H1 (cell line): Measurements from ENCODE around the gene CARD11. TPM values are rescaled to one million over a fixed set of nuclear protein-coding genes. Genes with fewer than 3 reads are reported as not detected.

ENCODE experiments used
- CTCF ChIA-PET: fragments of 300-600 bp; sonication (Branson Sonifier 250); formaldehyde crosslinking; loops from one replicate; lab custom pipeline; 2021; ENCODE audit not compliant: partially characterized antibody; lab: Charles Lee
- POLR2A ChIA-PET: fragments of 300-600 bp; sonication (Branson Sonifier 250); formaldehyde crosslinking; loops from one replicate; lab custom pipeline; 2021; ENCODE audit warnings: inconsistent platforms; ENCODE audit not compliant: partially characterized antibody; lab: Charles Lee
- DNase-seq, 2 experiments: peaks; one replicate each; pipeline versions ENCODE4 v3.0.0 to v3.0.0-alpha.2; 2010 to 2022; ENCODE audit warnings: low spot score in 2 of 2, low read depth in 1 of 2, mixed read lengths in 1 of 2
- FAIRE-seq: peaks from 2 replicates; lab custom pipeline; 2011; peaks lifted over from hg19 to GRCh38; lab: Jason Lieb, UNC
- H2AFZ ChIP-seq: 2 replicates; pipeline ENCODE4 v1.8.1; 2012; ENCODE audit warnings: low read length, inconsistent platforms
- H2AK5ac ChIP-seq: 2 replicates; pipeline ENCODE4 v1.6.1; 2013; ENCODE audit warnings: low read depth, low read length
- H2BK120ac ChIP-seq: replicated peaks from 2 replicates; pipeline ENCODE3; 2013; ENCODE audit warnings: low read depth, low read length, inconsistent platforms
- H2BK12ac ChIP-seq: 2 replicates; pipeline ENCODE4 v1.6.1; 2013; ENCODE audit warnings: low read depth, low read length
- H2BK15ac ChIP-seq: 2 replicates; pipeline ENCODE4 v1.6.1; 2013; ENCODE audit warnings: low read length
- H2BK20ac ChIP-seq: 2 replicates; pipeline ENCODE4 v1.6.1; 2013; ENCODE audit warnings: low read length
- H2BK5ac ChIP-seq: 2 replicates; pipeline ENCODE4 v1.6.1; 2013; ENCODE audit warnings: low read depth, low read length
- H3K14ac ChIP-seq: 2 replicates; pipeline ENCODE4 v1.6.1; 2013; ENCODE audit warnings: inconsistent platforms; ENCODE audit not compliant: insufficient read length
- H3K18ac ChIP-seq: 2 replicates; pipeline ENCODE4 v1.6.1; 2013; ENCODE audit warnings: low read length; ENCODE audit errors: extremely low read depth
- H3K23ac ChIP-seq: 2 replicates; pipeline ENCODE4 v1.6.1; 2013; ENCODE audit warnings: inconsistent platforms; ENCODE audit not compliant: insufficient read length
- H3K23me2 ChIP-seq: 2 replicates; pipeline ENCODE4 v1.6.1; 2013; ENCODE audit warnings: low read depth, low read length
- H3K27ac ChIP-seq: 2 replicates; pipeline ENCODE4 v1.6.1; 2011; ENCODE audit warnings: low read depth, low read length, inconsistent platforms
- H3K27me3 ChIP-seq, 4 experiments: replicated peaks in 1 of 4; 1 replicate in 1 of 4; 2 replicates in 3 of 4; pipeline versions ENCODE4 v1.6.1 to v1.8.1; 2011 to 2013; ENCODE audit warnings: low read length in 3 of 4, mild to moderate bottlenecking in 3 of 4, inconsistent platforms in 2 of 4, mixed read lengths in 2 of 4, moderate library complexity in 1 of 4; ENCODE audit not compliant: control insufficient read depth in 3 of 4, insufficient read depth in 3 of 4; ENCODE audit errors: extremely low read depth in 1 of 4
- H3K36me3 ChIP-seq, 4 experiments: 2 replicates each; pipeline versions ENCODE4 v1.6.1 to v1.8.1; 2011 to 2013; ENCODE audit warnings: mild to moderate bottlenecking in 4 of 4, low read length in 3 of 4, moderate library complexity in 2 of 4, control low read depth in 1 of 4, inconsistent platforms in 1 of 4; ENCODE audit not compliant: insufficient read depth in 4 of 4, control insufficient read depth in 2 of 4
- H3K4ac ChIP-seq: replicated peaks from 2 replicates; pipeline ENCODE3; 2013; ENCODE audit warnings: low read length, low read depth, mixed read lengths, inconsistent platforms; ENCODE audit not compliant: insufficient read length
- H3K4me1 ChIP-seq, 4 experiments: replicated peaks in 1 of 4; 1 replicate in 1 of 4; 2 replicates in 3 of 4; pipeline versions ENCODE4 v1.6.1 to v1.8.1; 2011 to 2013; ENCODE audit warnings: low read length in 3 of 4, inconsistent platforms in 2 of 4, mixed read lengths in 1 of 4; ENCODE audit not compliant: insufficient read depth in 4 of 4, control insufficient read depth in 3 of 4
- H3K4me2 ChIP-seq, 2 experiments: 2 replicates each; pipeline versions ENCODE4 v1.6.1 to v1.8.1; 2011 to 2013; ENCODE audit warnings: low read depth in 2 of 2, low read length in 2 of 2, control low read depth in 1 of 2, inconsistent platforms in 1 of 2, mild to moderate bottlenecking in 1 of 2; ENCODE audit not compliant: insufficient read depth in 1 of 2
- H3K4me3 ChIP-seq, 4 experiments: fragments of 200-600, 300-600 bp in 1 of 4; sonication (generic), shearing (Covaris generic), sonication (Bioruptor Twin) in 1 of 4; 2 replicates each; pipeline versions ENCODE4 v1.5.1 to v1.8.1; 2011 to 2016; ENCODE audit warnings: low read length in 4 of 4, low read depth in 3 of 4, control low read depth in 2 of 4, inconsistent platforms in 2 of 4, mild to moderate bottlenecking in 2 of 4, mixed read lengths in 1 of 4, moderate library complexity in 1 of 4; ENCODE audit not compliant: insufficient read depth in 2 of 4; ENCODE audit errors: extremely low read depth in 1 of 4
- H3K56ac ChIP-seq: replicated peaks from 2 replicates; pipeline ENCODE3; 2013; ENCODE audit warnings: low read depth, mild to moderate bottlenecking, mixed read lengths, low read length, inconsistent platforms; ENCODE audit not compliant: insufficient read length
- H3K79me1 ChIP-seq: 2 replicates; pipeline ENCODE4 v1.6.1; 2013; ENCODE audit warnings: low read depth, low read length, control low read depth
- H3K79me2 ChIP-seq, 2 experiments: 2 replicates each; pipeline versions ENCODE4 v1.6.1 to v1.8.1; 2012 to 2013; ENCODE audit warnings: low read length in 2 of 2, mild to moderate bottlenecking in 2 of 2, inconsistent platforms in 1 of 2; ENCODE audit not compliant: insufficient read depth in 2 of 2, control insufficient read depth in 1 of 2
- H3K9ac ChIP-seq, 4 experiments: replicated peaks in 1 of 4; 1 replicate in 1 of 4; 2 replicates in 3 of 4; pipeline versions ENCODE4 v1.6.1 to v1.8.1; 2011 to 2013; ENCODE audit warnings: low read depth in 3 of 4, low read length in 3 of 4, control low read depth in 2 of 4, mild to moderate bottlenecking in 2 of 4, moderate library complexity in 2 of 4, inconsistent platforms in 1 of 4; ENCODE audit errors: extremely low read depth in 1 of 4
- H3K9me3 ChIP-seq, 2 experiments: 2 replicates each; pipeline versions ENCODE4 v1.6.1 to v1.8.1; 2012 to 2013; ENCODE audit warnings: mild to moderate bottlenecking in 2 of 2, moderate library complexity in 2 of 2, control low read depth in 1 of 2, inconsistent platforms in 1 of 2, low read depth in 1 of 2, low read length in 1 of 2, mixed read lengths in 1 of 2; ENCODE audit not compliant: insufficient read depth in 2 of 2
- H4K20me1 ChIP-seq, 2 experiments: replicated peaks in 1 of 2; 2 replicates each; pipeline versions ENCODE3 to v1.8.1; 2011 to 2013; ENCODE audit warnings: inconsistent platforms in 2 of 2, low read length in 2 of 2, mild to moderate bottlenecking in 1 of 2; ENCODE audit not compliant: insufficient read depth in 2 of 2, control insufficient read depth in 1 of 2
- H4K5ac ChIP-seq: 2 replicates; pipeline ENCODE4 v1.6.1; 2013; ENCODE audit warnings: low read length, low read depth, mixed read lengths, inconsistent platforms; ENCODE audit not compliant: insufficient read length
- H4K8ac ChIP-seq: 2 replicates; pipeline ENCODE4 v1.8.0; 2013; ENCODE audit warnings: mild to moderate bottlenecking, moderate library complexity, low read length, inconsistent platforms; ENCODE audit not compliant: insufficient read depth; ENCODE audit errors: extremely low read depth
- H4K91ac ChIP-seq: replicated peaks from 2 replicates; pipeline ENCODE3; 2013; ENCODE audit warnings: low read length, mixed read lengths, inconsistent platforms; ENCODE audit not compliant: insufficient read length
- KDM4A ChIP-seq: IDR thresholded peaks from one replicate; pipeline ENCODE4 v1.7.1; 2012; ENCODE audit warnings: low read depth, mild to moderate bottlenecking, moderate library complexity, low read length, inconsistent platforms; ENCODE audit not compliant: severe bottlenecking
- POLR2AphosphoS5 ChIP-seq: IDR thresholded peaks from 2 replicates; pipeline ENCODE4 v1.6.1; 2011; ENCODE audit warnings: low read depth, low read length
- RBBP5 ChIP-seq: IDR thresholded peaks from 2 replicates; pipeline ENCODE4 v1.7.1; 2012; ENCODE audit warnings: low read depth, mild to moderate bottlenecking, inconsistent platforms, low read length, moderate library complexity, borderline replicate concordance
- SIX5 ChIP-seq: IDR thresholded peaks from 2 replicates; pipeline ENCODE4 v1.6.1; 2011; ENCODE audit warnings: mild to moderate bottlenecking, low read depth, low read length
- WGBS, 2 experiments: shearing (Covaris generic) in 1 of 2; methylation state at CpG; one replicate each; pipeline versions ENCODE4 v1.1.6 to v1.1.7; 2013 to 2015; ENCODE audit warnings: low lambda C conversion rate in 2 of 2, mixed read lengths in 2 of 2, inconsistent platforms in 1 of 2, low coverage in 1 of 2, missing lambda C conversion rate in 1 of 2; ENCODE audit not compliant: insufficient replicate concordance in 2 of 2, insufficient coverage in 1 of 2, insufficient read length in 1 of 2; ENCODE audit errors: extremely low coverage in 1 of 2, missing lambda C conversion rate in 1 of 2; 5-methylcytosine and 5-hydroxymethylcytosine counted together
- polyA plus RNA-seq, 7 experiments: library from polyadenylated mRNA; depleted of rRNA in 3 of 7; stranded (reverse) in 5 of 7; unstranded in 2 of 7; fragments of >200 nt in 5 of 7; fragments of 200-250 nt in 2 of 7; gene quantifications; 1 replicate in 5 of 7; 2 replicates in 1 of 7; 4 replicates in 1 of 7; pipeline versions ENCODE4 v1.2.1 to v1.2.3, GENCODE V29; 2011 to 2013; ENCODE audit warnings: missing spikeins in 2 of 7, mixed read lengths in 2 of 7
- total RNA-seq: library from RNA; stranded (reverse); fragmentation: NEBNext Ultra II Directional; extraction: Animal tissue kit (Norgen Biotek cat#: 25700); gene quantifications from 2 replicates; pipeline ENCODE4 v1.2.1, GENCODE V29; 2021

Gene CARD11
- total and polyA plus RNA-seq, 2 of the 8 experiments (the other 6 are each of a cell fraction or from before 2014, with no cell fraction given): 12.6 to 29.8 TPM

- no peak overlapping the region for H3K4ac ChIP-seq
- no peak overlapping the region for H4K8ac ChIP-seq
- H2BK15ac ChIP-seq: no peak overlapping the region
- no peak overlapping the region for H3K18ac ChIP-seq
- H3K23ac ChIP-seq: no peak overlapping the region
- no peaks in the 10 kb centered on the region for H3K79me1 ChIP-seq
- no peak overlapping the region for H2BK5ac ChIP-seq
- ChIA-PET CTCF (interaction anchor here (0.9 kb wide), 1 partner anchor 20 kb away, joined by 6 read pairs; no protein-coding TSS in a partner anchor), POLR2A (no interaction called here)
- 90% methylated on average over 9 of the region's 9 CpGs; no CpG with 5 or more reads in 1 of the 2 experiments for WGBS, 2 experiments
- H2BK12ac ChIP-seq: no peak overlapping the region
- H2AFZ ChIP-seq: no peak overlapping the region
- no peak overlapping the region for H3K9ac ChIP-seq
- no peak overlapping the region for H3K4me2 ChIP-seq
- no peak overlapping the region for H3K27ac ChIP-seq
- H3K14ac ChIP-seq: no peak overlapping the region
- no peak for DNase-seq
- no peaks in the 10 kb centered on the region for H3K79me2 ChIP-seq
- H2AK5ac ChIP-seq: no peak overlapping the region
- H2BK20ac ChIP-seq: no peak overlapping the region
- H4K20me1 ChIP-seq: no peaks in the 10 kb centered on the region
- H3K56ac ChIP-seq: no peak overlapping the region
- TF ChIP-seq SIX5 (no peak), KDM4A (no peak), RBBP5 (no peak), POLR2AphosphoS5 (no peak)
- H3K4me1 ChIP-seq: no peaks in the 10 kb centered on the region
- no peaks in the 10 kb centered on the region for H3K36me3 ChIP-seq
- no peak overlapping the region for H4K5ac ChIP-seq
- no peaks in the 10 kb centered on the region for H3K23me2 ChIP-seq
- no peaks in the 10 kb centered on the region for H3K27me3 ChIP-seq
- no peak overlapping the region for H4K91ac ChIP-seq
- H3K9me3 ChIP-seq: no peaks in the 10 kb centered on the region
- no peak for FAIRE-seq
- no peak overlapping the region for H2BK120ac ChIP-seq
- H3K4me3 ChIP-seq: no peak overlapping the region
Measured at GRCh38 chr7:2931034-2931415, 112.6 kb downstream of the CARD11 start.
